Transverse colon (tissue), 4 donors: Measurements from ENCODE around the gene IGFBP7. TPM values are rescaled to one million over a fixed set of nuclear protein-coding genes. Genes with fewer than 3 reads are reported as not detected.
A peak's percentile ranks its signal among the peaks of the same experiment; 100 is the strongest.

Experiments
- DNase-seq: peaks from one replicate; pipeline ENCODE4 v3.0.0-alpha.2; 2019
- H3K27ac ChIP-seq, 4 donors: fragments of 200-600 bp; sonication (generic); 2 replicates each; pipeline ENCODE4 v1.5.1; 2016 to 2018; ENCODE audit warnings: inconsistent platforms in 4 of 4
- H3K27me3 ChIP-seq: fragments of 200-600 bp; sonication (generic); 2 replicates; pipeline ENCODE4 v1.5.1; 2017; ENCODE audit warnings: inconsistent platforms
- H3K36me3 ChIP-seq, 4 donors: fragments of 200-600 bp; sonication (generic); 2 replicates each; pipeline ENCODE4 v1.5.1; 2017 to 2019; ENCODE audit warnings: inconsistent platforms in 4 of 4
- H3K4me1 ChIP-seq, 4 donors: fragments of 200-600 bp; sonication (generic); 2 replicates each; pipeline ENCODE4 v1.5.1; 2017 to 2020; ENCODE audit warnings: inconsistent platforms in 4 of 4
- H3K4me3 ChIP-seq, 4 donors: fragments of 200-600 bp; sonication (generic); 1 replicate in 1 of 4; 2 replicates in 3 of 4; pipeline versions ENCODE4 v1.5.1 to v1.6.1; 2017 to 2019; ENCODE audit warnings: inconsistent platforms in 4 of 4
- H3K9me3 ChIP-seq, 2 donors: fragments of 200-600 bp; sonication (generic); 2 replicates each; pipeline ENCODE4 v1.5.1; 2017 to 2019; ENCODE audit warnings: inconsistent platforms in 2 of 2
- CTCF ChIP-seq, 5 experiments: fragments of 200-600 bp in 3 of 5; fragments of 450-650 bp in 2 of 5; sonication (generic) in 3 of 5; IDR thresholded peaks; 1 replicate in 2 of 5; 2 replicates in 3 of 5; pipeline ENCODE4 v1.5.1; 2016 to 2017; ENCODE audit warnings: antibody characterized with exemption in 5 of 5, inconsistent platforms in 3 of 5, mild to moderate bottlenecking in 2 of 5, moderate library complexity in 1 of 5
- EP300 ChIP-seq: sonication (generic); formaldehyde crosslinking; IDR thresholded peaks from one replicate; pipeline ENCODE4 v1.6.1; 2017; ENCODE audit warnings: antibody characterized with exemption, low read depth
- POLR2A ChIP-seq: fragments of 450-650 bp; IDR thresholded peaks from one replicate; pipeline ENCODE4 v1.6.1; 2016; ENCODE audit warnings: antibody characterized with exemption, mild to moderate bottlenecking, moderate library complexity
- POLR2AphosphoS5 ChIP-seq, 3 donors: sonication (generic); formaldehyde crosslinking; IDR thresholded peaks; one replicate each; pipeline ENCODE4 v1.6.1; 2016; ENCODE audit warnings: antibody characterized with exemption in 3 of 3
- WGBS, 2 donors: methylation state at CpG; one replicate each; pipeline ENCODE4 v1.1.5; 2018; ENCODE audit warnings: low coverage in 1 of 2; 5-methylcytosine and 5-hydroxymethylcytosine counted together
- in situ Hi-C, 4 donors: fragments of 200-750 bp; cut with MboI; loops; one replicate each; pipeline versions ENCODE4 v1.15.0 to v1.15.1; 2017; ENCODE audit warnings: low sequenced_read_pairs in 3 of 4, low pct_ligation_motif_present in 1 of 4, low pct_unique_long_range_greater_than_20kb in 1 of 4
- intact Hi-C: fragments of 100-400 bp; cut with DNase I; formaldehyde crosslinking; loops from one replicate; pipeline ENCODE4 v1.15.1; 2023; ENCODE audit warnings: low total_unique reads
- total RNA-seq, 4 donors: library from RNA; depleted of rRNA; stranded (reverse); fragments of >200 nt; gene quantifications; one replicate each; pipeline ENCODE4 v1.1.0, GENCODE V29; 2016

The IGFBP7 gene
- total RNA-seq, 4 donors from 2014 or later, result 96.1 to 646 (median 126) TPM

DNA sequence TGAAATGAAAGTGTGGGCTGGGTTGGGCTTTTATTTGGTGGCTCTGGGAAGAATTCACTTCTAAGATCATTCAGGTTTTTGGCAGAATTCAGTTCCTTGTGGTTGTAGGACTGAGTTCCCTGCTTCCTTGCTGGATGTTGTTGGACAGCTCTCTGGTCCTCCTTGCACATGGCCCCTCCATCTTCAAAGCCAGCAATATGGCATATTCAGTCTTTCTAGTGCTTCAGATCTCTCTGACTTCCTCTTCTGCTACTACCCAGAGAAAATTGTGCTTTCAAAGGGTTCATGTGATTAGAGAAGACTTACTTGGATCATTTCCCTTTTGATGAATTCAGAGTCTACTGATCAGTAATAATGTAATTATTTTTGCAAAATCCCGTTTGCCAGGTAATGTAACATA, 12.8 kb upstream of the IGFBP7 start:
- H3K27me3 ChIP-seq, result no peaks in the 10 kb centered on the region
- H3K27ac ChIP-seq, result no peak overlapping the region
- peaks cover 0 to 12% (median 8%) of the 10 kb centered on the region in 4 donors for H3K4me1 ChIP-seq
- intact Hi-C loops, result no loop called here
- in situ Hi-C loops, result no loop called here
- no peak overlapping the region for H3K4me3 ChIP-seq
- no peak for TF ChIP-seq CTCF (IDR thresholded peaks at IDR 0.05)
- no peak for TF ChIP-seq EP300
- no peak for TF ChIP-seq POLR2AphosphoS5 (IDR thresholded peaks at IDR 0.05)
- no peak for TF ChIP-seq POLR2A
- 78 to 96% methylated on average over 1 of the region's 1 CpG for WGBS, 2 donors
- DNase-seq, result no peak
- H3K36me3 ChIP-seq, result no peaks in the 10 kb centered on the region
- H3K9me3 ChIP-seq, result no peaks in the 10 kb centered on the region

DNA sequence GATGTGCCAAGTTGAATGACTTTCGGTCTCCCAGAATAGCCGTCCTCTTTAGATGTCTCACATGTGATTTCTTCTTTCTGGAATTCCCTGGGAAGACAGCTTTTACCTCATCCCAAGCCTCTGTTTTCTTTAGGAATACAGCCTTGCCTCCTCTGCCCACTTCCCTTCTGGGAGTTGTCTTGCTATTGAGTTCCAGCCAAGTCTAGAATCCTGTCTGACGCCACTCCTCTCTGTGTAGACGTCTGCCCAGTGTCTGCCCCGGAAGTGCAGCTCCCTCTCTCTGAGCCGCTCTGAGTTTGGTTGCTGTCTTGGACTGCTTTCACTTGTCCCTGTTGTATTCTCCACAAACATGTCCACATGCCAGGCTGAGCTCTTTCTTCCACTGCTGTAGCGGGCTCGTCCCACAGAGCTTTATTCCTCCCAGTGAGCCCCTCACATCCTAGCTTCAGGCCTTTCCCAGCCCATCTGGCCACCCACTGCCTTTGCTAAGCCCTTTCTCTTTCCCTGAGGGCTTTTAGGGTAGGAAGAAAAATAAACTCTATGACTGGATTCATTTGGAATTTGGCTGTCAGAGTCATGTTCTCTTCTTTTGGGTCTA, 9.0 kb upstream of the IGFBP7 start:
- H3K4me1 ChIP-seq, result peaks cover 0 to 12% (median 8%) of the 10 kb centered on the region in 4 donors
- no peaks in the 10 kb centered on the region for H3K27me3 ChIP-seq
- H3K27ac ChIP-seq, result peak overlapping the region; percentile 78 to 86 (median 84)
- no peak for TF ChIP-seq POLR2A
- TF ChIP-seq CTCF (IDR thresholded peaks at IDR 0.05), result no peak
- TF ChIP-seq POLR2AphosphoS5 (IDR thresholded peaks at IDR 0.05), result peak in 2 of 3 donors; percentile 29 to 44
- TF ChIP-seq EP300, result no peak
- WGBS, 2 donors, result 47 to 56% methylated on average over 3 to 8 of the region's 8 CpGs
- H3K4me3 ChIP-seq, result peak overlapping the region in 1 of 4 donors; percentile 10
- H3K36me3 ChIP-seq, result no peaks in the 10 kb centered on the region
- in situ Hi-C loops (no loop called here), intact Hi-C loops (no loop called here)
- DNase-seq, result peak; percentile 54
- no peaks in the 10 kb centered on the region for H3K9me3 ChIP-seq

- Histone ChIP-seq H3K4me3 (no peak overlapping the region), H3K9me3 (no peaks in the 10 kb centered on the region), H3K4me1 (peaks cover 0 to 12% (median 8%) of the 10 kb centered on the region in 4 donors), H3K27ac (peak overlapping the region in 2 of 4 donors; percentile 78 to 86), H3K36me3 (no peaks in the 10 kb centered on the region), H3K27me3 (no peaks in the 10 kb centered on the region)
- in situ Hi-C loops (no loop called here), intact Hi-C loops (no loop called here)
- no peak for DNase-seq
- 60 to 75% methylated on average over 2 of the region's 2 CpGs for WGBS, 2 donors
- no peak for TF ChIP-seq POLR2AphosphoS5 (IDR thresholded peaks at IDR 0.05)
- no peak for TF ChIP-seq POLR2A
- TF ChIP-seq EP300, result no peak
- TF ChIP-seq CTCF (IDR thresholded peaks at IDR 0.05), result no peak
Measured at GRCh38 chr4:57117491-57117890, 7.3 kb upstream of the IGFBP7 start.

DNA sequence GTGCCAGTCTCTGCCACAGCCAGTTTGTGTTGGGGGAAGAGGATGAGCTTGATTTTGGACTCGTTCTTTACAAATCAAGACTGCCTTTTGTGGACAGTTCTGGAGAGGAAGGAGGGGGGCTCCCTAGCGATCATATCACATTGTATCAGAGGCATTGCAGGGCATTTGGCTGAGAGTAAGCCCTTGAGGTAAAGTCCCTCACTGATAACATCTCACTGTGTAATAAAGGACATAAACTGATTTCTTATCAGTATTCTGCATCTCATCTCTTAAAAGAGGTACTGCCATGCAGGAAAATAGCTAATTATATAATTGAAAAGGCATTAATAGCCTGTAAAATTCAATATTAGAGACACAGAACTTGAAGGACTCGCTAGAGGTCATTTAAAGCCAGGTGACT, 6.1 kb upstream of the IGFBP7 start:
- H3K27me3 ChIP-seq, result no peaks in the 10 kb centered on the region
- no peak for DNase-seq
- TF ChIP-seq POLR2AphosphoS5 (IDR thresholded peaks at IDR 0.05) (no peak), EP300 (no peak)
- WGBS, 2 donors, result 61 to 70% methylated on average over 2 to 3 of the region's 3 CpGs
- no peak overlapping the region for H3K4me3 ChIP-seq
- in situ Hi-C loops (no loop called here), intact Hi-C loops (no loop called here)
- H3K9me3 ChIP-seq, result no peaks in the 10 kb centered on the region
- H3K4me1 ChIP-seq, result peaks cover 0 to 21% (median 10%) of the 10 kb centered on the region in 4 donors
- no peaks in the 10 kb centered on the region for H3K36me3 ChIP-seq
- H3K27ac ChIP-seq, result no peak overlapping the region

GRCh38 chr4:57114973-57115372, 4.8 kb upstream of the IGFBP7 start:
- Histone ChIP-seq H3K36me3 (no peaks in the 10 kb centered on the region), H3K27ac (no peak overlapping the region), H3K9me3 (no peaks in the 10 kb centered on the region), H3K27me3 (peaks cover 2% of the 10 kb centered on the region), H3K4me3 (no peak overlapping the region), H3K4me1 (peaks cover under 1 to 30% (median 13%) of the 10 kb centered on the region in 4 donors)
- intact Hi-C loops (loop anchor here (5.0 kb wide), 1 partner anchor 78 kb away; no protein-coding TSS in a partner anchor), in situ Hi-C loops (no loop called here)
- DNase-seq, result no peak
- TF ChIP-seq POLR2A (no peak), EP300 (no peak), CTCF (IDR thresholded peaks at IDR 0.05) (no peak), POLR2AphosphoS5 (IDR thresholded peaks at IDR 0.05) (no peak)
